ENCODE measurements around the gene TBC1D9.

TBC1D9 gene

DNA sequence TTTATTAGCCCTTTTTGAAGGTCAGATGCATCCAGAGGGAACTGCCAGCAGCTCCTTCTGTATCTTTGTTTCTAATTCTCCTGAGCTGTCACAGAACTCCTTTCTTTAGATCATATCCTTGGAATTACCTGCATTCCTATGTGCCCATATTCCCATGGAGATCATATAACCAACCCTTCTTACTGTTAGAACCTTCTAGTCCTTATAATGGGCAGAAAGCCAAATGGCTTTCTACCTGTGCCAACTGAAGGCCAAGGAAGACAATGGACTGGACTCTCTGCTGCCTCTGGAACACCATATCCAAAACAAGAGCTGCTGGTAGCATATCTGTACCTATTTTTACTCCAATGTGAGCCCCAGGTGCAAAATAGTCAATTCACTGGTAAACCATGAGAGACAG lies 60.7 kb downstream of the TBC1D9 start:
- DNase-seq (ENCODE audit: low read depth in 2 of 2, low spot score in 1 of 2), result no peak

DNA sequence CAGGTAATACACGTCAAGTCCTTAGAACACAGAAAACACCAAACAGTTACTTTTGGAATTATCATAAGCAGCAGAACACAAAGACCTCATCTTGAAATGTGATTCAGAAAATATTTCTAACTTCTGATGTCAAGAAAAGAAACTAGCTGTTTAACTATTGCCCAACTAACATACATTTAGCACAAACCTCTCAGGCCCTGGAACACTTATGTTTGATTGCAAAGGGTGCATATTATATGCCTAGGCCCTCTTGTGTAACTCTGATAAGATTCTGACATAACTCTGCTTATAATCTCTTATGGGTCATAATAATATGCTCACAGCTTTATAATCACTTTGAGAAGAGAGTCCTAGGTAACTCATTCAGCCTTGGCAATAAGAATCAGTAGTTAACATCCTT lies 62.6 kb downstream of the TBC1D9 start:
- DNase-seq (ENCODE audit: low read depth in 2 of 2, low spot score in 1 of 2), result no peak

DNA sequence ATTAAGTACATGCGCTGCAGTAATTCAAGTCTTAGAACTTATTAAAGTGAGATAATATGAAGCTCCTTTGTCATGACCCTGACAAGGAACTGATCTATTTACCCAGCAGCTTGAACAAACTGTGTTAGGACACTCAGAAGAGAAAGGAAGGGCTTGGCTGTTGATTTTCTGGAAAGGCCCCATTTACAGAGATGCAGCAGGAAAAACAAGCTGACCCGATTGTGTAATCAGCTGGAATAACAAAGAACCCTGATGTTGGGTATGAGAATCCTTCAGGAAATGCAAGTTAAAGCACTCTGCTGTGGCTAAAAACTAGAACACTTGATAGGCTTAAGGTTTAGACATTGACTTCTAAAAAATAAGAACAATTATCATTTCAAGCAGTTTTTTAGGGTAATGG lies 64.8 kb downstream of the TBC1D9 start:
- no peak for DNase-seq (ENCODE audit: low read depth in 2 of 2, low spot score in 1 of 2)

GRCh38 chr4:140690093-140690492 lies 66.1 kb downstream of the TBC1D9 start:
- no peak for DNase-seq (ENCODE audit: low read depth in 2 of 2, low spot score in 1 of 2)

DNA sequence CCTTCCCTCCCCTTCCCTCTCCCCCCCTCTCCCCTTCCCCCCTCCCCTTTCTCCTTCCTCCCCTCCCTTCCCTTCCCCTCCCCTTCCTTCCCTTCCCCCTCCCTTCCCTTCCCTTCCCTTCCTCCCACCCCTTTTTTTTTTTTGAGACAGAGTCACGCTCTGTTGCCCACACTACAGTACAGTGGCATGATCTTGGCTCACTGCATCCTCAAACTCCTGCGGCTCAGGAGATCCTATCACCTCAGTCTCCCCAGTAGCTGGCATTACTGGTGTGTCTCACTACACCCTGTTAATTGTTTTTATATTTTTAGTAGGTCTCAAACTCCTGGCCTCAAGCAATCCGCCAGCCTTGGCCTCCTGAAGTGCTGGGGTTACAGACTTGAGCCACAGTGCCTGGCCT lies 66.6 kb downstream of the TBC1D9 start:
- no peak for DNase-seq (ENCODE audit: low read depth in 2 of 2, low spot score in 1 of 2)

DNA sequence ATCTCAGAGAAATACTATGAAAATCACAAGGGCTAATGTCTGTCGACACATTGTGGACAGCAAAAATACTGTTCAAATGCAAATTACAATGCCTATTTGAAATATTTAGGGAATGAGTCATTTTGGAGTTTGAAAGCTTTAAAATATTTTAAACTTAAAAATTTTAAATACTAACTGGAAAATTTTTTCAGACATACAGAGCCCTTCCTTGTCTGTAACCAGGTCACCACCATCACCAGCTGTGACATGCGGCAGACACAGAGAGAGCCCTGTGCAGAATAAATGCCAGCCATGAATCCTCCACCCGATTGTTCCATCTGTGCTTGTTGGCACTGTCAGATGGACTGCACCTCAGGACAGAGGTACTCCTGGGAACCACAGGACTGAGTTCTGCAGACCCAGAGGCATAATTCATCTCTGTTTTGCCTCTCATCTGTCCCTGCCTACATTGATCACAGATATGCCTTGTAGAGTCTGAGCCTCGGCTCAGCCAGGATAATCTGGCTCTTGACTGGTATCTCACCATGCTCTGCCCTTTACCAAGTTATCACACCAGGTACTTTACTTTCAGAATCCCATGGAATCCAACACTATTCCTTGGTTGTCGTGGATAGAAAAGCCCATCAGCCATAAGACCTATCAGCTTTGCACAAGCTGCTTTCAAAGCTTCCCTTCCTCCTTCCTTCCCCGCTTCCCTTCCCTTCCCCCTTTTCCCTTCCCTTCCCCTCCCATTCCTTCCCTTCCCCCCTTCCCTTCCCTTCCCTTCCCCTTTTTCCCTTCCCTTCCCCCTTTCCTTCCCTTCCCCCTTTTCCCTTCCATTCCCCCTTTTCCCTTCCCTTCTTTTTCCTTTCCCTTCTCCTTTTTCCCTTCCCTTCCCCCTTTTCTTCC lies 67.2 kb downstream of the TBC1D9 start:
- no peak for DNase-seq (ENCODE audit: low read depth in 2 of 2, low spot score in 1 of 2)

- no peak for DNase-seq (ENCODE audit: low read depth in 2 of 2, low spot score in 1 of 2)
Measured at GRCh38 chr4:140686796-140687195, 69.4 kb downstream of the TBC1D9 start.

DNA sequence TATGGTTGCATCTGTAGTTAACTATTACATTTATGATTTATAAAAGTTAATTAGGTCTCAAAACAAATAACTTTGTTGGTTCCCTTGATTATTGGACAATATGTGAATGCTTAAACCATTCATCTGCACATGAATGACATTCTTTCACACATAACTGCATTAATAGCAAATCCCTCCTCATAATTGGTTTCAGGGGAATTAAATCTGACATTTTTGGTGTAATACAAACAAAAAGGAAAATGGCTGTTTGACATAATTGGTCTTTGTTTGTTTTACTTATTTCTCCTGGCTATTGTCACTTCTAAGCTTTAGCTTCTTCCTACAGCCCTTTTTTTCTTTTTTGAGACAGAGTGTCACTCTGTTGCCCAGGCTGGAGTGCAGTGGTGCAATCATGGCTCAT lies 71.9 kb downstream of the TBC1D9 start:
- no peak for DNase-seq (ENCODE audit: low read depth in 2 of 2, low spot score in 1 of 2)

DNA sequence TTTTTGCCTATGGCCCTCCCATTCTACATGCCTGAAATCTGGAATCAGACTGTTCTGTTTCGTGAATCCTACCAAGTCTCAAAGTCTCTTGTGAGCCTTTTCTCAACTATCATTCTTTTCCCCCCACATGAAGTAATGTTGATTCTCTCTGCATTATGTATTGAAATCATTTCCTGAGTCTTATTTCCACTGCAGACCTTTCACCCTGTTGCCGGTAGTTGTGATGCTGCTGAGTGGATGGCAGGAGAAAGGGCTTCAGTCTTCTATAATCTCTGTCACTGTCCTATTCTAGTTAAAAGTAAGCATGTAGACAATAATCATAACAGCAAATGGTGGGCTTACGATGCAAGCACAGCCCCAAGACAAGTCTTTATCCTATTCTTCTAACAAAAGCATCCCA lies 75.0 kb downstream of the TBC1D9 start:
- DNase-seq (ENCODE audit: low read depth in 2 of 2, low spot score in 1 of 2), result no peak

DNA sequence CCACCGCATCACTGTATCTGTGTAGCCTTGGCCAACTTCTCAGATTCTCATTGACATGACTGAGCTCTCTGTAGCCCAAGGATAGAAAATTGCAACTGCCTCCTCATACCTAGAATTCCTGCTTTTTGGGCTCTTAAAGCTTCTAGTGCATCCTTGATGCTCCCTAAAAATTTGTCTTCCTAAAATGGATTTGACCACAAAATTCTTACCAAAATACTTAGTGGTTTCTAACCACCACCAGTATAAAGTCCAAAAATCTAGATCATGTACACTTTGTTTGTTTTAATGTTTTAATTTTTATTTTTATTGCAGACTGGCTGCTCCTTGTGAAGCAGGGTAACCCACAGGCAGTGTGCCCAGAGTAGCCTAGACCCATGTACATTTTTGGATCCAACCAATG lies 75.5 kb downstream of the TBC1D9 start:
- no peak for DNase-seq (ENCODE audit: low read depth in 2 of 2, low spot score in 1 of 2)

DNA sequence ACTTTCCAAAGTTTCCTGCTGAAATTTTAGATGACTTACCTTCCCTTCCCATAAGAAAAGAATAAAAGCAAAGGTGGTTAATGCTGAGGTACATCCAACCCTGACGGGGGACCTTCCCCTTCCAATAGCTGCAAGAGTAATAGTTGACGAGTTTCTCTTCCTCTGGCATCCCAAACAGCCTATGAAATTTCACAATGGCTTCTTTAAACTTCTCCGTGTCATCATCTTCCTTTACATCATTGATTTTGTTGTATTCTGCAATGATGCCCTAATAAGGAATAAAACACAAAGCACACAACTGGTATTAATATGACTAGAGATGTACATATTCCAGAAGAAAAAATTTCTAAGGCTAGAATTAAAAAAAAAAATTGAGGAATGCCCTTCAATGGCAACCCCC lies 76.6 kb downstream of the TBC1D9 start:
- no peak for DNase-seq (ENCODE audit: low read depth in 2 of 2, low spot score in 1 of 2)

DNA sequence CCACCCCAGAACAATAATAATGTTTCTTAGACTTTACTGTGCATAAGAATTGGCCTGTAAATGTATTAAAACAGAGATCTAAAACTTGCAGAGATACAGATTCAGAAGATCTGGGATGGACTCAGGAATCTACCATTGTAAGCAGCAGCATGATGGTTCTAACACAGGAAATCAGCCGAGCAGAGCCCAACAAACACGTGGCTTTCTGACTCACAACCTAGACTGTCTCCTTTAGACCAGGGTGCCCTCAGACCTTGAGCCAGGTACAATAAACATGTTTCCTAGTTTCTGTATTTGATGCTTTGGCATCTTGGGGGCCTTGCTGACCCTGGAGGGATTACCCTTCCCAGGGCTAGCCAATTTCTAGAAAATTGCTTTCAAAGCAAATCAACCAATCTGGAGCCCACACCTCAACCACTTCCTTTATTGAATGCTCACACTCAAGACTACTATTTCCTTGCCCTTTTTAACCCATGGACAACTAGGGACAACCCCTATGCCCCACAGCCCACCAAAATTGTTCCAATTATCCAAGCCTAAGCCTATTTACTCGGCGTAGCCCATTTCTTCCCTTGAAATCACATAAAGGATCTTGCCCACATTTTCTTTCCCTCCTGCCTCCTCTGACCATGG lies 80.5 kb downstream of the TBC1D9 start:
- DNase-seq (ENCODE audit: low read depth in 2 of 2, low spot score in 1 of 2), result no peak

GRCh38 chr4:140673729-140674128 lies 82.5 kb downstream of the TBC1D9 start:
- no peak for DNase-seq (ENCODE audit: low read depth in 2 of 2, low spot score in 1 of 2)

DNA sequence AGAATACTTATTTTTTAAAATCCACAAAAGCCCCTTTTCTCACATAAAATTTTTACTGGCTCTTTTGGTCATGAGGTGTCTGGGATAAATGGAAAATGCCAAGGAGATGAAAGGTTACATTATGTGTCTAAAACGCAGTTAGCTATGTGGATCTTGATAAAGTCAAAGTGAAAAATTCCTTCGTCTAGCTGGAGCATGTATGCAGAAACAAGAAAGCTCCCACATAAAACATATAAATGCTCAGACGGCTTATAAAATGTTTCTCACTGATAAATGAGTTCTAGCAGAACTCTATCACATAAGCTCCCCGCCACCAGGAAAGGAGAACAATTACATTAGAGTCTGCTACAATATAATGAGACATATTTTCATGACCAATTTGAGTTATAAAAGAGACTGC lies 83.8 kb downstream of the TBC1D9 start:
- no peak for DNase-seq (ENCODE audit: low read depth in 2 of 2, low spot score in 1 of 2)

DNA sequence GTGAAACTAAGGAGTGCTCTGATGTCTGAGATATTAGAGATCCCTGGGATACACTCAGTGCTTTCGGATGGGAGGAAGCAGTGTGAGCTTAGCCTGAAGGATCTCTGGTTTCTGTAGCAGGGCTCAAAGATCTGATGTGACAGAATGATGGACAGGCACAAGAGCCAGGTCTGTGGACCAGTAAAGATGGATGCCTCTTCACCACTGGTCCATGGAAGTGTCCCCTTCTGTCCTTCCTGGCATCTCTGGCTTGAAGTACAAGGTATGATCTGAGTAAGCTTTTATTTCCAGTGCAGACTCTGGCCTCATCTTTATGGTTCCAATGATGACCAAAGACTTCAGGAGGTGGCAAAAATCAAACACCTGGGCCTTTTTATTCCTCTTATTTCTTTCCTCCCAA lies 88.1 kb downstream of the TBC1D9 start:
- no peak for DNase-seq (ENCODE audit: low read depth in 2 of 2, low spot score in 1 of 2)

DNA sequence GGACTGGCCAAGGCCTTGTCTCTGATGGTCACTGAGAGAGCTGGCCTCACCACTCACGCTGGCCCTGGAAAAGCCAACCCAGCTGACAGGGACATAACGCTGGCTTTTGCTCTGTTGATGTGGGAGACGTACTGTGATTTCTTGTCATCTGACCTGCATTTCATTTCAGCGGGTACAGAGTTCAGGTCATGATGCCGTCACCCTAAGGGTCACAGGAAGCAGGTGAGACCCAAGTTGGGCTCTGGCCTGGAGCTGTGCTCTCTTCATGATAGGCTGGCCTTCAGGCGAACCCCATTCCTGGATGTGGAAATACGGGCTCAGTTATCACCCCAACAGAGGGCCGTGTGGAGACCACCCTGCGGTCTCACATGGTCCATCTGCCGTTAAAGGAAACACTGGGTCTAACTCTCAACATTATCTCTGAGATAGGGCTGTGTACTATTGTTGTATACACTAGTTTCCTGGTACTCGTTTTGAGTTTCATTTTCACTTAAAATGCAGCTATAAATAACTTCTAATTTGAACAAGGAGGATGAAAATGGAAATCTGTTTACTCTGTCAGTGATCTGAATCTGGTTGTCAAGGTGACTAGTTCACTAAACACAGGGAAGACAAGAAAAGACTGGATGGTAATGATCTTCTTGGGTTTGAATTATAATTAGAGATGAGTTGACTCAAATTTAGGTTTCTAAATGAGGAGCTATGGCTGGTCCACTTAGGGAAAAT lies 89.1 kb downstream of the TBC1D9 start:
- DNase-seq (ENCODE audit: low read depth in 2 of 2, low spot score in 1 of 2), result no peak

- DNase-seq (ENCODE audit: low read depth in 2 of 2, low spot score in 1 of 2), result no peak
Measured at GRCh38 chr4:140662082-140662869, 93.9 kb downstream of the TBC1D9 start.

DNA sequence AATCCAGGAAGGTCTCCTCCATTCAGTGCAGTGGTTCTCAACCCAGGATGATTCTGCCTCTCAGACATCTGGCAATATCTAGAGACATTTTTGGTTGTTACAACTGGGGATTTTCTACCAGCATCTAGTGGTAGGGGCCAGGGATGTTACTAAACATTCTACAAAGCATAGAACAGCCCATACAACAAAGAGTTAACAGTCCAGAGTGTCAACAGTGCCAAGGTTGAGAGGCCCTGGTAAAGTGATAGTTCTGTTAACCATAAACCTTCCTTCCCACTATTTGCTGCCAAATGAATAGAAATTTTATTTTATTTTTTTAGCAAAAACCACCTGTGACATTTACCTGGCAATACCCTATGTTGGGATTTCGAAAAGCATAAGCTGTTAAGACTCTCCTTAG lies 94.6 kb downstream of the TBC1D9 start:
- no peak for DNase-seq (ENCODE audit: low read depth in 2 of 2, low spot score in 1 of 2)

GRCh38 chr4:140659943-140660700 lies 96.1 kb downstream of the TBC1D9 start:
- DNase-seq (ENCODE audit: low read depth in 2 of 2, low spot score in 1 of 2), result no peak

- DNase-seq (ENCODE audit: low read depth in 2 of 2, low spot score in 1 of 2), result no peak
Measured at GRCh38 chr4:140654495-140654814, 101.7 kb downstream of the TBC1D9 start.

Data from stimulated activated CD8-positive, alpha-beta memory T cell treated with anti-CD3 and anti-CD28 coated beads, Interleukin-4, amount 100 ng/mL, for 4 hours (primary cell).